ENCODE data around the gene CDT1. TPM values are rescaled to one million over a fixed set of nuclear protein-coding genes. Genes with fewer than 3 reads are reported as not detected.
A peak's percentile ranks its signal among the peaks of the same experiment; 100 is the strongest.

The CDT1 gene
- total and polyA plus RNA-seq, 2 experiments from 2014 or later = 32.6 to 187 TPM

- H3F3A ChIP-seq (replicated peaks; ENCODE audit: low read depth) = peaks cover 9% of the 10 kb centered on the region; the same call in 1 of the 2 replicates
- H3K36me3 ChIP-seq (ENCODE audit: insufficient read depth) = no peaks in the 10 kb centered on the region
- H3K9me3 Mint-ChIP-seq = no peaks in the 10 kb centered on the region
- DNase-seq (ENCODE audit: low spot score) (no peak), ATAC-seq (peak; percentile 5)
- peaks cover 14% of the 10 kb centered on the region for H3K27me3 Mint-ChIP-seq (ENCODE audit: insufficient read depth, low read depth, poor library complexity)
- peaks cover 4% of the 10 kb centered on the region; the same call in 1 of the 2 replicates for H3K27me3 ChIP-seq (ENCODE audit: insufficient read depth)
- no peak overlapping the region for H3K27ac ChIP-seq (ENCODE audit: low read depth)
- H4K20me1 ChIP-seq (replicated peaks; ENCODE audit: insufficient read depth) = 0 out of 2 replicates have a peak, but pooled peaks cover 7% of the 10 kb centered on the region
- peak overlapping the region; percentile 65 for H3K4me3 ChIP-seq
- no peak for TF ChIP-seq ZNF331 (CRISPR knock-in tag; IDR thresholded peaks at IDR 0.05; ENCODE audit: low read depth)
- TF ChIP-seq CREB1 (CRISPR knock-in tag; IDR thresholded peaks at IDR 0.05; ENCODE audit: low read depth) = no peak
- TF ChIP-seq ETS1 (IDR thresholded peaks at IDR 0.05) = no peak
- TF ChIP-seq ZNF114 (CRISPR knock-in tag; IDR thresholded peaks at IDR 0.05) = no peak
- TF ChIP-seq ZNF462 (CRISPR knock-in tag; IDR thresholded peaks at IDR 0.05) = no peak
- TF ChIP-seq EZH2phosphoT487 (IDR thresholded peaks at IDR 0.05; ENCODE audit: unreplicated experiment) = no peak
- TF ChIP-seq JUNB (IDR thresholded peaks at IDR 0.05; ENCODE audit: unreplicated experiment) = no peak
- TF ChIP-seq STAT1 (IDR thresholded peaks at IDR 0.05; ENCODE audit: unreplicated experiment) = no peak
- 0 out of 2 replicates have a peak overlapping the region, but pooled peaks have one; percentile 28 for H2AFZ ChIP-seq
- H3K4me1 Mint-ChIP-seq = peaks cover 31% of the 10 kb centered on the region
- no peak overlapping the region for H3K27ac Mint-ChIP-seq
- H3K36me3 Mint-ChIP-seq (ENCODE audit: low read depth) = no peaks in the 10 kb centered on the region
- H3K79me2 ChIP-seq (replicated peaks; ENCODE audit: insufficient read depth) = peaks cover 55% of the 10 kb centered on the region
- peak overlapping the region; percentile 48 for H3K4me3 Mint-ChIP-seq
- peak overlapping the region; percentile 82 for H3K4me2 ChIP-seq
- H3K9me2 ChIP-seq (ENCODE audit: insufficient read depth) = no peaks in the 10 kb centered on the region
- peaks cover 11% of the 10 kb centered on the region; the same call in 1 of the 2 replicates for H3K4me1 ChIP-seq (ENCODE audit: insufficient read depth)
Measured at GRCh38 chr16:88783391-88784073, 20.1 kb upstream of the CDT1 start.
